ENCODE data around the gene ASXL1. TPM values are rescaled to one million over a fixed set of nuclear protein-coding genes. Genes with fewer than 3 reads are reported as not detected.

ASXL1 gene
- total RNA-seq, 1 experiment from 2014 or later: 22.7 TPM

DNA sequence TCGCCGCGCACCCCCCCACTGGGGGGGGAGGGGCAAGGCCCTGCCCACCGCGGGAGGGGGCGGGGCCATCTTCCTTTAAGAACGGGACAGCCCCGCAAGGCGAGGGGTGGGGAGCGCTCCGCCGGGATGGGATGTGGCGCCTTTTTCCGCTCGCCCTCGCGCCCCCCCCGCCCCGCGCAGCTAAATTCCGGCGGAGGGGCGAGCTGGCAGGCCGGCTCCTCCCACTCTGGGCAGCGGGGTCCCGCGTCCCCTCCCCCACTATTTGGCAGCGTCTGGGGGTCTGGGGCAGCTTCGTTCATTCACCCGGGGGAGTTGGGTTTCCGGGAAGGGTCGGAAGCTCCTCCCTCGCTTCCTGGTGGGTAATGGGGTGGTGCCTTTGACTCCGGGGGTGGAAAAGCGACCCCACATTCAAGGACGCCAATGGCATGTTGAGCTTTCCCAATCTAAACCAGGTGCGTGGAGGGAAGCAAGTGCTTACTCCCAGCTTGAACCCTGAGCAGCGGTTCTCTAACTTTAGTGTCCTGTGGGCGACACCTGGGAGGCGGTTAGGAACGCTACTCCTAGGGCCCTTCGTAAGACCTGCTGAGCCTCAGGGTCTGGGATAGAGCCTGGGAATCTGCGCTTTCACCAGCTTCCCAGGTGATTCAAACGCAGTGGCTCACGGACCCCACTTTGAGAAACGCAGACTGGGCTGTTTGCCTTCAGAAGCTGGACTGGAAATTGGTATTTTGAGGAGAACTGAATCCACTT is 927 bp downstream of the ASXL1 start (continued):
- TF ChIP-seq ATF2 (CRISPR knock-in tag; IDR thresholded peaks at IDR 0.05; ENCODE audit: borderline replicate concordance, low read depth) (no peak), ZNF317 (CRISPR knock-in tag; IDR thresholded peaks at IDR 0.05; ENCODE audit: borderline replicate concordance, low read depth) (no peak), NFYB (CRISPR knock-in tag; conservative IDR thresholded peaks at IDR 0.05; ENCODE audit: low read depth) (no peak), STAT6 (CRISPR knock-in tag; conservative IDR thresholded peaks at IDR 0.05; ENCODE audit: low read depth) (no peak), TEAD1 (CRISPR knock-in tag; IDR thresholded peaks at IDR 0.05) (no peak), CREB1 (CRISPR knock-in tag; IDR thresholded peaks at IDR 0.05) (no peak), SMAD4 (CRISPR knock-in tag; IDR thresholded peaks at IDR 0.05) (no peak), ZBTB43 (CRISPR knock-in tag; IDR thresholded peaks at IDR 0.05) (no peak), PRRX2 (CRISPR knock-in tag; IDR thresholded peaks at IDR 0.05) (no peak), ZNF263 (CRISPR knock-in tag; IDR thresholded peaks at IDR 0.05; ENCODE audit: low read depth) (no peak), JUN (CRISPR knock-in tag; IDR thresholded peaks at IDR 0.05) (no peak), KAT7 (CRISPR knock-in tag; IDR thresholded peaks at IDR 0.05; ENCODE audit: borderline replicate concordance) (no peak)
- TF ChIP-seq, protein P1, sequence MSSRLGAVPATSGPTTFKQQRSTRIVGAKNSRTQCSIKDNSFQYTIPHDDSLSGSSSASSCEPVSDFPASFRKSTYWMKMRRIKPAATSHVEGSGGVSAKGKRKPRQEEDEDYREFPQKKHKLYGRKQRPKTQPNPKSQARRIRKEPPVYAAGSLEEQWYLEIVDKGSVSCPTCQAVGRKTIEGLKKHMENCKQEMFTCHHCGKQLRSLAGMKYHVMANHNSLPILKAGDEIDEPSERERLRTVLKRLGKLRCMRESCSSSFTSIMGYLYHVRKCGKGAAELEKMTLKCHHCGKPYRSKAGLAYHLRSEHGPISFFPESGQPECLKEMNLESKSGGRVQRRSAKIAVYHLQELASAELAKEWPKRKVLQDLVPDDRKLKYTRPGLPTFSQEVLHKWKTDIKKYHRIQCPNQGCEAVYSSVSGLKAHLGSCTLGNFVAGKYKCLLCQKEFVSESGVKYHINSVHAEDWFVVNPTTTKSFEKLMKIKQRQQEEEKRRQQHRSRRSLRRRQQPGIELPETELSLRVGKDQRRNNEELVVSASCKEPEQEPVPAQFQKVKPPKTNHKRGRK (CRISPR knock-in tag; IDR thresholded peaks at IDR 0.05; ENCODE audit: borderline replicate concordance): no peak
- TF ChIP-seq, protein P2, sequence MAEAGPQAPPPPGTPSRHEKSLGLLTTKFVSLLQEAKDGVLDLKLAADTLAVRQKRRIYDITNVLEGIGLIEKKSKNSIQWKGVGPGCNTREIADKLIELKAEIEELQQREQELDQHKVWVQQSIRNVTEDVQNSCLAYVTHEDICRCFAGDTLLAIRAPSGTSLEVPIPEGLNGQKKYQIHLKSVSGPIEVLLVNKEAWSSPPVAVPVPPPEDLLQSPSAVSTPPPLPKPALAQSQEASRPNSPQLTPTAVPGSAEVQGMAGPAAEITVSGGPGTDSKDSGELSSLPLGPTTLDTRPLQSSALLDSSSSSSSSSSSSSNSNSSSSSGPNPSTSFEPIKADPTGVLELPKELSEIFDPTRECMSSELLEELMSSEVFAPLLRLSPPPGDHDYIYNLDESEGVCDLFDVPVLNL (CRISPR knock-in tag; IDR thresholded peaks at IDR 0.05; ENCODE audit: borderline replicate concordance, low read depth): no peak
- TF ChIP-seq, protein P3, sequence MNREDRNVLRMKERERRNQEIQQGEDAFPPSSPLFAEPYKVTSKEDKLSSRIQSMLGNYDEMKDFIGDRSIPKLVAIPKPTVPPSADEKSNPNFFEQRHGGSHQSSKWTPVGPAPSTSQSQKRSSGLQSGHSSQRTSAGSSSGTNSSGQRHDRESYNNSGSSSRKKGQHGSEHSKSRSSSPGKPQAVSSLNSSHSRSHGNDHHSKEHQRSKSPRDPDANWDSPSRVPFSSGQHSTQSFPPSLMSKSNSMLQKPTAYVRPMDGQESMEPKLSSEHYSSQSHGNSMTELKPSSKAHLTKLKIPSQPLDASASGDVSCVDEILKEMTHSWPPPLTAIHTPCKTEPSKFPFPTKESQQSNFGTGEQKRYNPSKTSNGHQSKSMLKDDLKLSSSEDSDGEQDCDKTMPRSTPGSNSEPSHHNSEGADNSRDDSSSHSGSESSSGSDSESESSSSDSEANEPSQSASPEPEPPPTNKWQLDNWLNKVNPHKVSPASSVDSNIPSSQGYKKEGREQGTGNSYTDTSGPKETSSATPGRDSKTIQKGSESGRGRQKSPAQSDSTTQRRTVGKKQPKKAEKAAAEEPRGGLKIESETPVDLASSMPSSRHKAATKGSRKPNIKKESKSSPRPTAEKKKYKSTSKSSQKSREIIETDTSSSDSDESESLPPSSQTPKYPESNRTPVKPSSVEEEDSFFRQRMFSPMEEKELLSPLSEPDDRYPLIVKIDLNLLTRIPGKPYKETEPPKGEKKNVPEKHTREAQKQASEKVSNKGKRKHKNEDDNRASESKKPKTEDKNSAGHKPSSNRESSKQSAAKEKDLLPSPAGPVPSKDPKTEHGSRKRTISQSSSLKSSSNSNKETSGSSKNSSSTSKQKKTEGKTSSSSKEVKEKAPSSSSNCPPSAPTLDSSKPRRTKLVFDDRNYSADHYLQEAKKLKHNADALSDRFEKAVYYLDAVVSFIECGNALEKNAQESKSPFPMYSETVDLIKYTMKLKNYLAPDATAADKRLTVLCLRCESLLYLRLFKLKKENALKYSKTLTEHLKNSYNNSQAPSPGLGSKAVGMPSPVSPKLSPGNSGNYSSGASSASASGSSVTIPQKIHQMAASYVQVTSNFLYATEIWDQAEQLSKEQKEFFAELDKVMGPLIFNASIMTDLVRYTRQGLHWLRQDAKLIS (CRISPR knock-in tag; IDR thresholded peaks at IDR 0.05; ENCODE audit: borderline replicate concordance): no peak
- TF ChIP-seq, protein P4, sequence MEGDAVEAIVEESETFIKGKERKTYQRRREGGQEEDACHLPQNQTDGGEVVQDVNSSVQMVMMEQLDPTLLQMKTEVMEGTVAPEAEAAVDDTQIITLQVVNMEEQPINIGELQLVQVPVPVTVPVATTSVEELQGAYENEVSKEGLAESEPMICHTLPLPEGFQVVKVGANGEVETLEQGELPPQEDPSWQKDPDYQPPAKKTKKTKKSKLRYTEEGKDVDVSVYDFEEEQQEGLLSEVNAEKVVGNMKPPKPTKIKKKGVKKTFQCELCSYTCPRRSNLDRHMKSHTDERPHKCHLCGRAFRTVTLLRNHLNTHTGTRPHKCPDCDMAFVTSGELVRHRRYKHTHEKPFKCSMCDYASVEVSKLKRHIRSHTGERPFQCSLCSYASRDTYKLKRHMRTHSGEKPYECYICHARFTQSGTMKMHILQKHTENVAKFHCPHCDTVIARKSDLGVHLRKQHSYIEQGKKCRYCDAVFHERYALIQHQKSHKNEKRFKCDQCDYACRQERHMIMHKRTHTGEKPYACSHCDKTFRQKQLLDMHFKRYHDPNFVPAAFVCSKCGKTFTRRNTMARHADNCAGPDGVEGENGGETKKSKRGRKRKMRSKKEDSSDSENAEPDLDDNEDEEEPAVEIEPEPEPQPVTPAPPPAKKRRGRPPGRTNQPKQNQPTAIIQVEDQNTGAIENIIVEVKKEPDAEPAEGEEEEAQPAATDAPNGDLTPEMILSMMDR (IDR thresholded peaks at IDR 0.05): no peak
